PC-9 (cell line): Measurements from ENCODE around the gene TUT4. TPM values are rescaled to one million over a fixed set of nuclear protein-coding genes. Genes with fewer than 3 reads are reported as not detected.

Source experiments
- BruUV-seq: library from RNA; stranded (reverse); fragments of 400-500 nt; replicated peaks from 2 replicates; lab custom pipeline; 2021; lab: Mats Ljungman, UMichigan
- CTCF ChIA-PET: fragments of 300-600 bp; sonication (Branson Sonifier 250); formaldehyde crosslinking; loops from one replicate; lab custom pipeline; 2022; ENCODE audit warnings: antibody characterized with exemption; lab: Charles Lee
- POLR2A ChIA-PET: fragments of 300-600 bp; sonication (Branson Sonifier 250); formaldehyde crosslinking; loops from one replicate; lab custom pipeline; 2022; ENCODE audit warnings: antibody characterized with exemption; ENCODE audit not compliant: unreplicated experiment; lab: Charles Lee
- DNase-seq, 2 experiments: peaks; one replicate each; pipeline versions ENCODE4 v3.0.0 to v3.0.0-alpha.2; 2015 to 2022; ENCODE audit warnings: mixed read lengths in 1 of 2
- H2AFZ ChIP-seq: fragments of 200-600 bp; sonication (generic); 2 replicates; pipeline ENCODE4 v1.8.1; 2017; ENCODE audit warnings: antibody characterized with exemption
- H3F3A ChIP-seq: fragments of 200-600 bp; sonication (generic); 2 replicates; pipeline ENCODE4 v1.8.1; 2017; ENCODE audit warnings: antibody characterized with exemption, mild to moderate bottlenecking, low read depth; ENCODE audit not compliant: insufficient read depth
- H3K27ac ChIP-seq: fragments of 200-600 bp; sonication (generic); 2 replicates; pipeline ENCODE4 v1.6.1; 2016; ENCODE audit warnings: mixed run types
- H3K27me3 ChIP-seq: fragments of 200-600 bp; sonication (generic); 2 replicates; pipeline ENCODE4 v1.6.1; 2016; ENCODE audit warnings: low read depth, mixed run types; ENCODE audit not compliant: insufficient read depth
- H3K36me3 ChIP-seq: fragments of 200-600 bp; sonication (generic); 2 replicates; pipeline ENCODE4 v1.6.1; 2016; ENCODE audit warnings: low read depth, mixed run types
- H3K4me1 ChIP-seq: fragments of 200-600 bp; sonication (generic); replicated peaks from 2 replicates; pipeline ENCODE4 v1.6.1; 2016; ENCODE audit warnings: mixed run types; ENCODE audit not compliant: insufficient read depth
- H3K4me2 ChIP-seq: fragments of 200-600 bp; sonication (generic); 2 replicates; pipeline ENCODE4 v1.6.1; 2017; ENCODE audit warnings: mixed run types
- H3K4me3 ChIP-seq: fragments of 200-600 bp; sonication (generic); 2 replicates; pipeline ENCODE4 v1.6.1; 2016; ENCODE audit warnings: mixed run types
- H3K79me2 ChIP-seq: fragments of 200-600 bp; sonication (generic); 2 replicates; pipeline ENCODE4 v1.6.1; 2017; ENCODE audit warnings: low read depth, mixed run types
- H3K9me2 ChIP-seq: fragments of 200-600 bp; sonication (generic); 2 replicates; pipeline ENCODE4 v1.8.1; 2017; ENCODE audit warnings: mild to moderate bottlenecking; ENCODE audit not compliant: insufficient read depth
- H3K9me3 ChIP-seq: fragments of 200-600 bp; sonication (generic); 2 replicates; pipeline ENCODE4 v1.8.1; 2016; ENCODE audit warnings: low read depth; ENCODE audit not compliant: insufficient read depth
- H4K20me1 ChIP-seq: fragments of 200-600 bp; sonication (generic); 2 replicates; pipeline ENCODE4 v1.8.1; 2017; ENCODE audit not compliant: insufficient read depth
- CTCF ChIP-seq: fragments of 200-600 bp; sonication (generic); conservative IDR thresholded peaks from 2 replicates; pipeline ENCODE4 v1.6.1; 2017; ENCODE audit warnings: mixed run types, antibody characterized with exemption, mild to moderate bottlenecking, moderate library complexity
- EZH2 ChIP-seq: fragments of 200-600 bp; sonication (generic); IDR thresholded peaks from 2 replicates; pipeline ENCODE4 v1.8.0; 2017; ENCODE audit warnings: antibody characterized with exemption, low read depth
- intact Hi-C: fragments of 100-400 bp; cut with micrococcal nuclease; formaldehyde crosslinking; loops from one replicate; pipeline ENCODE4 v1.10.0; 2022; ENCODE audit not compliant: unreplicated experiment
- total RNA-seq: library from RNA; stranded (reverse); gene quantifications from 2 replicates; pipeline ENCODE4 v1.2.3, GENCODE V29; 2021

TUT4 gene
- total RNA-seq, 1 experiment from 2014 or later: 78.3 TPM

- Histone ChIP-seq H3K27ac (no peak overlapping the region), H3K4me1 (no peaks in the 10 kb centered on the region), H3K27me3 (no peaks in the 10 kb centered on the region), H3K4me3 (no peak overlapping the region), H4K20me1 (no peaks in the 10 kb centered on the region), H2AFZ (no peak overlapping the region), H3K4me2 (no peak overlapping the region), H3K9me3 (no peaks in the 10 kb centered on the region), H3K36me3 (no peaks in the 10 kb centered on the region), H3K9me2 (no peaks in the 10 kb centered on the region), H3K79me2 (no peaks in the 10 kb centered on the region), H3F3A (no peaks in the 10 kb centered on the region)
- TF ChIP-seq EZH2 (no peak), CTCF (no peak)
- intact Hi-C loops: no loop called here
- DNase-seq: no peak
- ChIA-PET POLR2A (no interaction called here), CTCF (interaction anchor here (0.5 kb wide), 1 partner anchor 495 kb away, joined by 3 read pairs; no protein-coding TSS in a partner anchor)
- no TSS peak for BruUV-seq
Observed at GRCh38 chr1:52593495-52593894, 40.6 kb upstream of the TUT4 start.

GRCh38 chr1:52592637-52593323 is 39.9 kb upstream of the TUT4 start:
- ChIA-PET POLR2A (interaction anchor here (0.6 kb wide), 1 partner anchor 555 kb away, joined by 4 read pairs; no protein-coding TSS in a partner anchor), CTCF (no interaction called here)
- Histone ChIP-seq H3K27ac (no peak overlapping the region), H3K27me3 (no peaks in the 10 kb centered on the region), H2AFZ (no peak overlapping the region), H3K4me2 (no peak overlapping the region), H3K4me3 (no peak overlapping the region), H3K9me2 (no peaks in the 10 kb centered on the region), H3F3A (no peaks in the 10 kb centered on the region), H3K4me1 (no peaks in the 10 kb centered on the region), H3K9me3 (no peaks in the 10 kb centered on the region), H4K20me1 (no peaks in the 10 kb centered on the region), H3K36me3 (no peaks in the 10 kb centered on the region), H3K79me2 (no peaks in the 10 kb centered on the region)
- intact Hi-C loops: no loop called here
- TF ChIP-seq EZH2: no peak
- no peak for TF ChIP-seq CTCF
- DNase-seq: no peak
- no TSS peak for BruUV-seq

- Histone ChIP-seq H3K9me2 (no peaks in the 10 kb centered on the region), H2AFZ (no peak overlapping the region), H4K20me1 (no peaks in the 10 kb centered on the region), H3K4me1 (no peaks in the 10 kb centered on the region), H3K27ac (no peak overlapping the region), H3K79me2 (no peaks in the 10 kb centered on the region), H3K9me3 (no peaks in the 10 kb centered on the region), H3K36me3 (no peaks in the 10 kb centered on the region), H3F3A (no peaks in the 10 kb centered on the region), H3K27me3 (no peaks in the 10 kb centered on the region), H3K4me2 (no peak overlapping the region), H3K4me3 (no peak overlapping the region)
- ChIA-PET POLR2A (no interaction called here), CTCF (interaction anchor here (0.6 kb wide), 1 partner anchor 39 kb away, joined by 3 read pairs; no protein-coding TSS in a partner anchor)
- intact Hi-C loops: no loop called here
- no TSS peak for BruUV-seq
- no peak for DNase-seq
- TF ChIP-seq EZH2: no peak
- no peak for TF ChIP-seq CTCF
Observed at GRCh38 chr1:52590266-52590665, 37.4 kb upstream of the TUT4 start.
